Mesendoderm (in vitro differentiated cells): ENCODE results near the gene NUDT9. TPM values are rescaled to one million over a fixed set of nuclear protein-coding genes. Genes with fewer than 3 reads are reported as not detected.

Experiments used
- DNase-seq: peaks from one replicate; pipeline ENCODE4 v3.0.0; 2013
- H2AK5ac ChIP-seq: 2 replicates; pipeline ENCODE4 v1.6.1; 2013; ENCODE audit warnings: low read length, inconsistent platforms
- H2BK120ac ChIP-seq: 2 replicates; pipeline ENCODE4 v1.6.1; 2013; ENCODE audit warnings: low read depth, mild to moderate bottlenecking, low read length, moderate library complexity, mixed read lengths
- H2BK15ac ChIP-seq: replicated peaks from 2 replicates; pipeline ENCODE4 v1.6.1; 2013; ENCODE audit warnings: low read depth, mild to moderate bottlenecking, moderate library complexity
- H2BK5ac ChIP-seq: 2 replicates; pipeline ENCODE4 v1.6.1; 2013; ENCODE audit warnings: low read length, inconsistent platforms
- H3K18ac ChIP-seq: 2 replicates; pipeline ENCODE4 v1.6.1; 2013; ENCODE audit warnings: mild to moderate bottlenecking, low read length, mixed read lengths
- H3K23ac ChIP-seq: one replicate; pipeline ENCODE4 v1.6.1; 2013; ENCODE audit warnings: low read length
- H3K27ac ChIP-seq: 2 replicates; pipeline ENCODE4 v1.5.1; 2013; ENCODE audit warnings: low read depth, mild to moderate bottlenecking, inconsistent platforms, low read length, moderate library complexity
- H3K27me3 ChIP-seq: 2 replicates; pipeline ENCODE4 v1.6.1; 2013; ENCODE audit warnings: low read length, control low read depth, mild to moderate bottlenecking, inconsistent platforms; ENCODE audit not compliant: insufficient read depth, poor library complexity
- H3K36me3 ChIP-seq: 2 replicates; pipeline ENCODE4 v1.6.1; 2013; ENCODE audit warnings: low read length, inconsistent platforms; ENCODE audit not compliant: control insufficient read depth, insufficient read depth
- H3K4ac ChIP-seq: one replicate; pipeline ENCODE4 v1.6.1; 2013; ENCODE audit warnings: low read depth, mild to moderate bottlenecking, low read length, moderate library complexity
- H3K4me1 ChIP-seq: 2 replicates; pipeline ENCODE4 v1.6.1; 2013; ENCODE audit warnings: low read depth, low read length, inconsistent platforms; ENCODE audit not compliant: control insufficient read depth
- H3K4me2 ChIP-seq: 2 replicates; pipeline ENCODE4 v1.6.1; 2013; ENCODE audit warnings: low read length
- H3K4me3 ChIP-seq: 2 replicates; pipeline ENCODE4 v1.5.1; 2013; ENCODE audit warnings: mild to moderate bottlenecking, low read length
- H3K56ac ChIP-seq: one replicate; pipeline ENCODE4 v1.6.1; 2013; ENCODE audit warnings: low read length
- H3K79me1 ChIP-seq: 2 replicates; pipeline ENCODE4 v1.6.1; 2013; ENCODE audit warnings: low read length, inconsistent platforms
- H3K79me2 ChIP-seq: 2 replicates; pipeline ENCODE4 v1.6.1; 2013; ENCODE audit warnings: mild to moderate bottlenecking, low read length; ENCODE audit not compliant: control insufficient read depth, insufficient read depth
- H3K9ac ChIP-seq: 2 replicates; pipeline ENCODE4 v1.6.1; 2013; ENCODE audit warnings: low read length, inconsistent platforms
- H4K5ac ChIP-seq: one replicate; pipeline ENCODE4 v1.6.1; 2013; ENCODE audit warnings: low read length
- H4K8ac ChIP-seq: one replicate; pipeline ENCODE4 v1.6.1; 2013; ENCODE audit warnings: low read depth, mild to moderate bottlenecking, control low read depth, low read length, moderate library complexity
- WGBS: extraction: QIAGEN DNeasy Blood & Tissue Kit; methylation state at CpG from one replicate; pipeline ENCODE4 v1.1.7; 2013; ENCODE audit warnings: low lambda C conversion rate, missing lambda C conversion rate; ENCODE audit not compliant: insufficient coverage; ENCODE audit errors: extremely low coverage; 5-methylcytosine and 5-hydroxymethylcytosine counted together
- small RNA-seq: library from polyadenylated mRNA; stranded (forward); fragments of <200 nt; extraction: miRNeasy Mini kit (QIAGEN cat#:217004); gene quantifications from one replicate; pipeline ENCODE3, GENCODE V24; 2013; ENCODE audit not compliant: insufficient read depth

NUDT9 gene

DNA sequence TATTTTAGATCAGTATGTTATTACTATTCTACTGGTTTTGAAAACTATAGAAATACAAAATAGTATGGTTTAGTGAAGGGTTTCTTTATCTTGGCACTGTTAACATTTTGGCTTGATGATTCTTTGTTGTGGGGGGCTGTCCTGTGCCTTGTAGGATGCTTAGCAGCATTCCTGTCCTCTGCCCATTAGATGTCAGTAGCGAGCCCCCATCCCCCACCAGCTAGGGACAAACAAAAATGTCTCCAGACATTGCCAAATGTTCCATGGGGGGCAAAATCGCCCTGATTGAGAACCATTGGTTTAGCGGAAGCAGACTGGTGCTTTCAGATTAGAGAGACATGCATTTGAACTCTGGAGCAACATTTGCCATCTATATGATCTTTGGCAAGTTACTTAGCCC, 83.5 kb downstream of the NUDT9 start:
- Histone ChIP-seq H2AK5ac (no peak overlapping the region), H3K36me3 (no peaks in the 10 kb centered on the region), H3K23ac (no peak overlapping the region), H3K27ac (no peak overlapping the region), H3K9ac (no peak overlapping the region), H3K79me2 (no peaks in the 10 kb centered on the region), H3K27me3 (no peaks in the 10 kb centered on the region), H3K4me2 (no peak overlapping the region), H2BK5ac (no peak overlapping the region), H4K5ac (no peak overlapping the region), H3K4me3 (no peak overlapping the region), H3K18ac (no peak overlapping the region), H3K79me1 (no peaks in the 10 kb centered on the region), H2BK15ac (no peak overlapping the region), H4K8ac (no peak overlapping the region), H3K4ac (no peak overlapping the region), H3K4me1 (no peaks in the 10 kb centered on the region), H2BK120ac (no peak overlapping the region), H3K56ac (no peak overlapping the region)
- peak; percentile 60 for DNase-seq
- no CpG with 5 or more reads among the region's 3 CpGs for WGBS

DNA sequence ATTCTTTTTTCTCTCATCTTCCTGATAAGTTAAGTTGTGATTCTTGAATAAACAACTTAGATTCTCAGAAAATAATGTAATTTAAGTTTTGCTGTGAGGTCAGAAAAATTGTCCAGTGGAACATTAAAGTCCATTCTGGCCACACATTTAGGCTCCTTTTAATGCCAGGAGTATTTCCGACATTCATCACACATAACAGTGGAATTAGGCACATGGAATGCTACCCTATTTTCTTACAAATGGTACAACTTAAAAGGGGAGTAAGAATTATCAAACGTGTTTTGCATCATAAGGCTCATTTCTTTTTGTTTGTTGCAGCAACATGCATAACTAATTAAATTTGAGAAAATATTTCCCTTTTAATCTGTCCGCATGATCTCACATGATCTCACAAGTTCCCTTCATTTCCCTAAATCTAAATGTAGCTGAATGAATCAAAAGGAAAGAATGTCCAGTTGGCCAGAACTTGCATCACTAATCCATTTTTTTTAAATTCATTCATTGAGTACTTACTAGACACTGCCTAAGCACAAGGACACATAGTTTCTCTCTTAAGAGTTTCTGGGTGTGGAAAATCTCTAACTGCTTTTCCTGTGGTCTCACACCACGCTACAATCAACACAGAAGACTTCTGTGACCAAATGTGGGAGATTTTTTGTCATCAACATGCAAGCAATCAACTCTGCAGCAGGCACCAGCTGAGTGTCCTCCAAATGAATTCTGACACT, 84.8 kb downstream of the NUDT9 start:
- H4K5ac ChIP-seq: no peak overlapping the region
- no peak overlapping the region for H3K4me2 ChIP-seq
- H2BK5ac ChIP-seq: no peak overlapping the region
- H3K18ac ChIP-seq: no peak overlapping the region
- H3K79me1 ChIP-seq: no peaks in the 10 kb centered on the region
- H3K23ac ChIP-seq: no peak overlapping the region
- H2AK5ac ChIP-seq: no peak overlapping the region
- H3K9ac ChIP-seq: no peak overlapping the region
- H4K8ac ChIP-seq: no peak overlapping the region
- H3K27ac ChIP-seq: no peak overlapping the region
- H3K79me2 ChIP-seq: no peaks in the 10 kb centered on the region
- no peaks in the 10 kb centered on the region for H3K36me3 ChIP-seq
- H3K27me3 ChIP-seq: no peaks in the 10 kb centered on the region
- no CpG with 5 or more reads among the region's 4 CpGs for WGBS
- H3K56ac ChIP-seq: no peak overlapping the region
- no peak overlapping the region for H3K4me3 ChIP-seq
- H2BK120ac ChIP-seq: no peak overlapping the region
- no peak overlapping the region for H2BK15ac ChIP-seq
- H3K4me1 ChIP-seq: no peaks in the 10 kb centered on the region
- H3K4ac ChIP-seq: no peak overlapping the region
- peak; percentile 57 for DNase-seq

Small RNA genes lying within 50 kb of the gene (small RNA-seq; reads per million reads assigned to genes)
- gene RN7SL681P: not detected
